Activated CD4-positive, alpha-beta T cell treated with anti-CD3 and anti-CD28 coated beads, Interleukin-2, amount 10 ng/mL, durations not matched to agents 7 days and 5 days (primary cell): Measurements from ENCODE around the gene GINS3. TPM values are rescaled to one million over a fixed set of nuclear protein-coding genes. Genes with fewer than 3 reads are reported as not detected.

Source experiments
- CTCF ChIA-PET: fragments of 350-600 bp; sonication (Branson Sonifier 250); formaldehyde crosslinking; loops from one replicate; lab custom pipeline; 2021; ENCODE audit warnings: antibody characterized with exemption; lab: Charles Lee
- POLR2A ChIA-PET: fragments of 350-600 bp; sonication (Branson Sonifier 250); formaldehyde crosslinking; loops from one replicate; lab custom pipeline; 2021; ENCODE audit warnings: antibody characterized with exemption; lab: Charles Lee
- DNase-seq: peaks from one replicate; pipeline ENCODE4 v3.0.0-alpha.2; 2020
- H3K27ac Mint-ChIP-seq: one replicate; pipeline ENCODE4 v1.8.0; 2021; ENCODE audit warnings: mild to moderate bottlenecking, moderate library complexity, mixed read lengths
- H3K27me3 Mint-ChIP-seq: one replicate; pipeline ENCODE4 v1.8.0; 2021; ENCODE audit warnings: mixed read lengths
- H3K36me3 Mint-ChIP-seq: one replicate; pipeline ENCODE4 v1.8.0; 2021; ENCODE audit warnings: low read depth, mixed read lengths
- H3K4me1 Mint-ChIP-seq: one replicate; pipeline ENCODE4 v1.8.0; 2021; ENCODE audit warnings: mixed read lengths
- H3K4me3 Mint-ChIP-seq: one replicate; pipeline ENCODE4 v1.8.0; 2021; ENCODE audit warnings: mild to moderate bottlenecking, moderate library complexity, mixed read lengths
- H3K9me3 Mint-ChIP-seq: one replicate; pipeline ENCODE4 v1.8.0; 2021; ENCODE audit warnings: mixed read lengths
- total RNA-seq, 2 experiments: library from RNA; stranded (reverse); gene quantifications; one replicate each; pipeline ENCODE4 v1.2.3, GENCODE V29; 2021

Gene GINS3
- total RNA-seq, 2 experiments from 2014 or later = 16.9 to 20.3 TPM

DNA sequence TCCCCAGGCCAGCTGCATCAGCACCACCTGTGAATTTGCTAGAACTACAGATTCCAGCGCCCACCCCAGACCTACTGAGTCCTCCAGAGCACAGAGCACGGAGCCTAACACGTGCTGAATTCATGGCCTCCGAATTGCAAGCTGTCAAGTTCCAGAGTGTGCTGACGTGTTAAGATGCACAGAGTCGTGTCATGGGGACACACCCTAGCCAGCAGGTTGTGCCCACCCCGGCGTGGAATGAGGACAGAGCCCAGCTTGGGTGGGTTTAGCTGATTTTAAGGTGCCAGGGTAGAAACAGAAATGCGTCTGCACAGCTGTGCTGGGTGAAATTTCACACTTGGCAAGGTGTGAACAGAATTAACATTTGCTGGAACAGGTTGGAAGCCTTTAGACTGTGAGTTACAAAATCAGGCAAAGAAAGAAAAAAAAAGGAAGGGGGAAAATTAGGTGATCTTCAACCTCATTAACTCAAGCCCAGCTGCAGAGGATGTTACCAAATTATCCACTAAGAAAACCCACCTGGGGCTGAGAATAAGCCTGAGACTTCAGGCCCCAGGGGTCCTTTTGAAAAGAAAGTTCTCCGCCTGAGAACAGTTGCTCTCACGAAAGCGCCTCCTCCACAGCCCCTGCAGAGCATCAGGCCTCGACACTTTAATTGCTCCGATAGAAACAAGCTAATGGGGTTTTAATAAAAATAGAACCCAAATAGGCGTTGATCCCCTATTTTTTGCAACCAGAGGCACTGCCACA, 27.1 kb downstream of the GINS3 start:
- POLR2A ChIA-PET = no interaction called here
- no peak for DNase-seq
- Mint-ChIP-seq H3K36me3 (no peaks in the 10 kb centered on the region), H3K27me3 (peaks cover under 1% of the 10 kb centered on the region), H3K4me1 (no peaks in the 10 kb centered on the region), H3K27ac (no peak overlapping the region), H3K4me3 (no peak overlapping the region), H3K9me3 (no peaks in the 10 kb centered on the region)
- CTCF ChIA-PET = no interaction called here

DNA sequence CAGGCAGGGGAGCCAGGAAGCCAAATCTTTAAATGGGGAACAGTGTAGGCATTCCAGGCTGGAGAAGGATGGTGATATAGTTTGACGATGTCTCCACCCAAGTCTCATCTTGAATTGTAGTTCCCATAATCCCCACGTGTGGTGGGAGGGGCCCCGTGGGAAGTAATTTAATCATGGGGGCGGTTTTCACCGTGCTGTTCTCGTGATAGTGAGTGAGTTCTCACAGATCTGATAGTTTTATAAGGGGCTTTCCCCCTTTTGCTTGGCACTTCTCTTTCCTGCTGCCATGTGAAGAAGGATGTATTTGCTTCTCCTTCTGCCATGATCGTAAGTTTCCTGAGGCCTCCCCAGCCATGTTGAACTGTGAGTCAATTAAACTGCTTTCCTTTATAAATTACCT, 28.8 kb downstream of the GINS3 start:
- Mint-ChIP-seq H3K4me3 (no peak overlapping the region), H3K27ac (no peak overlapping the region), H3K4me1 (peaks cover 12% of the 10 kb centered on the region), H3K9me3 (no peaks in the 10 kb centered on the region), H3K27me3 (peaks cover 2% of the 10 kb centered on the region), H3K36me3 (no peaks in the 10 kb centered on the region)
- no peak for DNase-seq
- POLR2A ChIA-PET = no interaction called here
- CTCF ChIA-PET = interaction anchor here (1.2 kb wide), 1 partner anchor 11 kb away, joined by 3 read pairs; no protein-coding TSS in a partner anchor

DNA sequence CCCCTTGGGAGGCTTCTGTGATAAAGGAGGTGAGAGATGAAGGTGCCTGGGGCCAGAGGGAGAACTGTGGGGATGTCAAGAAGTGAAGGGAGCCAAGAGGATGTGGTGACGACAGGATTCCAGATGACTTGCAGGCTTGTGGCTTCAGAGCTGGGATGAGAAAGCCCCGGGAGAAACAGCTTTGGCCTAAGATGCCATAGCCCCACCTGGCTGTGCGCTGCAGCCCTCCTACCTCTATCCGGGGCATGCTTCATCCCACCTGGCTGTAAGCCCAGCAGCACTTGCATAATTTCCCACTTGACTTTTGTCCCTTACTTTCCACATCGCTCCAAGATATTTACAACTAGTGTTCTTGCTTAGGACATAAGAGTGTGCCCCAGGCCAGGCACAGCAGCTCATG, 29.3 kb downstream of the GINS3 start:
- DNase-seq = no peak
- Mint-ChIP-seq H3K9me3 (no peaks in the 10 kb centered on the region), H3K4me3 (no peak overlapping the region), H3K27ac (no peak overlapping the region), H3K36me3 (no peaks in the 10 kb centered on the region), H3K27me3 (peaks cover 2% of the 10 kb centered on the region), H3K4me1 (peaks cover 16% of the 10 kb centered on the region)
- POLR2A ChIA-PET = no interaction called here
- CTCF ChIA-PET = no interaction called here

DNA sequence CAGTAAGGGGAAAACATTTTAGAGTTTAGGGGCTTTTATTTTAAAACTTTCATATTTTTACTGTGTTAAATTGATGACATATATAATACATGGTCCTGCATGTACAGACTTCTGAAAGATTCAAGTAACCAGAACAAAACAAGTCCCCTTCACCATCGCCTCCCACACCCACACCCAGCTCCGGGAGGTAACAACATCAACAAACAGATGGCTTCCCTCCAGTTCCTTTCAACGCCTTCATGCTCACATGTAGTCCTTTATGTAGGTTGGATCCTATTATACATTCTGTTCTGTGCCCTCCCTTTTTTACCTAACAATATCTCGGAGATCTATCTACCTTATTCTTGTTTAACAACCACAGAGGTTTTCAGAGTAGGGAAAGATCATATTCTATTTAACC, 30.5 kb downstream of the GINS3 start:
- Mint-ChIP-seq H3K27me3 (peaks cover 6% of the 10 kb centered on the region), H3K36me3 (no peaks in the 10 kb centered on the region), H3K9me3 (no peaks in the 10 kb centered on the region), H3K4me3 (no peak overlapping the region), H3K27ac (no peak overlapping the region), H3K4me1 (peaks cover 20% of the 10 kb centered on the region)
- ChIA-PET CTCF (no interaction called here), POLR2A (no interaction called here)
- DNase-seq = no peak

DNA sequence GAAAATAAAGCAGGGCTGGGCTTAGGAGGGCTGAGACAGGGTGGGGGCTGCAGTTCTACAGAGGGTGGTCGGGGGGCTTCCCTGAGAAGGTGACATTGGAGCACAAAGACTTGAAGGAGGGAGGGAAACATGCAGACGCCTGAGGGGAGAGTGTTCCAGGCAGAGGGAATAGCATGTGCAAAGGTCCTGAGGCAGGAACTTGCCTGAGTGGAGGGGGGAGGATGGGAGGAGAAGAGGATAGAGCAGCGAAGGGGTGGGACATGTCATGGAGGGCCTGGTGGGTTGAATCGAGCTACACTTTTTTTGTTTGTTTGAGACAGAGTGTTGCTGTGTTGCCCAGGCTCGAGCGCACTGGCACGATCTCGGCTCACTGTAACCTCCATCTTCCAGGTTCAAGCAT, 33.0 kb downstream of the GINS3 start:
- Mint-ChIP-seq H3K27me3 (peaks cover 9% of the 10 kb centered on the region), H3K27ac (no peak overlapping the region), H3K4me3 (no peak overlapping the region), H3K9me3 (no peaks in the 10 kb centered on the region), H3K36me3 (no peaks in the 10 kb centered on the region), H3K4me1 (peaks cover 20% of the 10 kb centered on the region)
- ChIA-PET CTCF (no interaction called here), POLR2A (no interaction called here)
- DNase-seq = no peak

GRCh38 chr16:58425756-58426494, 33.7 kb downstream of the GINS3 start:
- peak overlapping the region; percentile 16 for H3K4me3 Mint-ChIP-seq
- no peak overlapping the region for H3K27ac Mint-ChIP-seq
- H3K36me3 Mint-ChIP-seq = no peaks in the 10 kb centered on the region
- POLR2A ChIA-PET = no interaction called here
- H3K27me3 Mint-ChIP-seq = peaks cover 9% of the 10 kb centered on the region
- no peaks in the 10 kb centered on the region for H3K9me3 Mint-ChIP-seq
- CTCF ChIA-PET = interaction anchor here (1.2 kb wide), 1 partner anchor 10 kb away, joined by 3 read pairs; no protein-coding TSS in a partner anchor
- peak; percentile 46 for DNase-seq
- peaks cover 20% of the 10 kb centered on the region for H3K4me1 Mint-ChIP-seq

- H3K27ac Mint-ChIP-seq = no peak overlapping the region
- no peaks in the 10 kb centered on the region for H3K36me3 Mint-ChIP-seq
- H3K27me3 Mint-ChIP-seq = peaks cover 9% of the 10 kb centered on the region
- H3K9me3 Mint-ChIP-seq = no peaks in the 10 kb centered on the region
- no peak overlapping the region for H3K4me3 Mint-ChIP-seq
- DNase-seq = no peak
- ChIA-PET POLR2A (no interaction called here), CTCF (interaction anchor here (0.5 to 1.2 kb wide), 2 partner anchors 11 to 216 kb away, joined by 3 to 4 read pairs; no protein-coding TSS in a partner anchor)
- H3K4me1 Mint-ChIP-seq = peaks cover 20% of the 10 kb centered on the region
Measured at GRCh38 chr16:58426966-58427365, 34.7 kb downstream of the GINS3 start.

GRCh38 chr16:58428621-58429542, 36.6 kb downstream of the GINS3 start:
- Mint-ChIP-seq H3K9me3 (no peaks in the 10 kb centered on the region), H3K4me1 (peaks cover 20% of the 10 kb centered on the region), H3K27ac (no peak overlapping the region), H3K4me3 (no peak overlapping the region), H3K27me3 (peaks cover 9% of the 10 kb centered on the region), H3K36me3 (no peaks in the 10 kb centered on the region)
- POLR2A ChIA-PET = no interaction called here
- DNase-seq = no peak
- CTCF ChIA-PET = no interaction called here

DNA sequence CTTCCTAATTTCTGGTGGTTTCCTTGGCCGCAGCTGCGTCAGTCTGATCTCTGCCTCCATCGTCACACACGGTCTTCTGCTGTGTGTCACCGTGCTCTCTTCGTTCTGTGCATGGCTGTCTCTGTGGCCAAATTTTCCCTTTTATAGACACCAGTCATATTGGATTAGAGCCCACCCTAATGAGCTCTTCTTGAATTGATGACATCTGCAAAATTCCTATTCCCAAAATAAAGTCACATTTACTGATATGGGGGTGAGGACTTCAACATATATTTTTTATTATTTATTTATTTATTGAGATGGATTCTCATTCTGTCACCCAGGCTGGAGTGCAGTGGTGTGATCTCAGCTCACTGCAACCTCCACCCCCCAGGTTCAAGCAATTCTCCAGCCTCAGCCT, 38.4 kb downstream of the GINS3 start:
- Mint-ChIP-seq H3K27ac (no peak overlapping the region), H3K27me3 (peaks cover 7% of the 10 kb centered on the region), H3K4me1 (peaks cover 11% of the 10 kb centered on the region), H3K9me3 (no peaks in the 10 kb centered on the region), H3K36me3 (no peaks in the 10 kb centered on the region), H3K4me3 (no peak overlapping the region)
- no peak for DNase-seq
- POLR2A ChIA-PET = no interaction called here
- CTCF ChIA-PET = no interaction called here

GRCh38 chr16:58433569-58433951, 41.3 kb downstream of the GINS3 start:
- Mint-ChIP-seq H3K27me3 (no peaks in the 10 kb centered on the region), H3K4me1 (no peaks in the 10 kb centered on the region), H3K36me3 (no peaks in the 10 kb centered on the region), H3K9me3 (no peaks in the 10 kb centered on the region), H3K4me3 (no peak overlapping the region), H3K27ac (no peak overlapping the region)
- no peak for DNase-seq
- CTCF ChIA-PET = interaction anchor here (0.8 kb wide), 1 partner anchor 97 kb away, joined by 3 read pairs; no protein-coding TSS in a partner anchor
- POLR2A ChIA-PET = no interaction called here

- no peaks in the 10 kb centered on the region for H3K27me3 Mint-ChIP-seq
- H3K36me3 Mint-ChIP-seq = no peaks in the 10 kb centered on the region
- CTCF ChIA-PET = no interaction called here
- H3K4me1 Mint-ChIP-seq = no peaks in the 10 kb centered on the region
- POLR2A ChIA-PET = no interaction called here
- H3K9me3 Mint-ChIP-seq = no peaks in the 10 kb centered on the region
- no peak for DNase-seq
- H3K27ac Mint-ChIP-seq = no peak overlapping the region
- no peak overlapping the region for H3K4me3 Mint-ChIP-seq
Measured at GRCh38 chr16:58435779-58436178, 43.5 kb downstream of the GINS3 start.

GRCh38 chr16:58440131-58440530, 47.9 kb downstream of the GINS3 start:
- CTCF ChIA-PET = no interaction called here

More at GRCh38 chr16:58440131-58440530, 47.9 kb downstream of the GINS3 start:
- Mint-ChIP-seq H3K9me3 (no peaks in the 10 kb centered on the region), H3K4me3 (no peak overlapping the region), H3K4me1 (no peaks in the 10 kb centered on the region), H3K36me3 (no peaks in the 10 kb centered on the region), H3K27ac (no peak overlapping the region), H3K27me3 (peaks cover 5% of the 10 kb centered on the region)
- POLR2A ChIA-PET = no interaction called here
- DNase-seq = no peak
